Limb (tissue), 2 donors: ENCODE results near the gene PCDH18.
"Not testable (repeated sequence)": the region's sequence is repeated elsewhere in the genome, so short reads cannot be mapped to it uniquely, and the experiment has no call there.

ENCODE experiments used
- DNase-seq, 2 donors: peaks; one replicate each; pipeline ENCODE4 v3.0.0-alpha.2; 2016; ENCODE audit errors: extremely low spot score in 2 of 2

PCDH18 gene

DNA sequence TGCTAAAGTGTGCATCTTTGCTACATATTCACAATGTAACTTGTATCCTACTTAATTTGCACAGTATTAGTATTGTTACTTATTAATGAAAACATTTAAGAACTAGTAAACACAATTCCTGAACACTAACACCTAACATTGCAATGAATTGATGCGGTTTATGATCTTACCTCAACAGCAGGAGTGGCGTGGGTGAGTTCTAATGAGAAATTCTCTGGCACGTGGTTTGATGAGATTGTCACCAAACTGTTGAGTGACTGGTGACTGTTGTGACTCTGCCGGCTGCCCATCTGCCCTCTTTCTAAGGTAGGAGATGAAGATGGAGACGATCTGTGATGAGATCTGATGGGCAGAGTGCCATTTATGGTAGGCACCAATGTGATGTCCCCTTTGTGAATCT lies 2.9 kb downstream of the PCDH18 start:
- DNase-seq = no peak

DNA sequence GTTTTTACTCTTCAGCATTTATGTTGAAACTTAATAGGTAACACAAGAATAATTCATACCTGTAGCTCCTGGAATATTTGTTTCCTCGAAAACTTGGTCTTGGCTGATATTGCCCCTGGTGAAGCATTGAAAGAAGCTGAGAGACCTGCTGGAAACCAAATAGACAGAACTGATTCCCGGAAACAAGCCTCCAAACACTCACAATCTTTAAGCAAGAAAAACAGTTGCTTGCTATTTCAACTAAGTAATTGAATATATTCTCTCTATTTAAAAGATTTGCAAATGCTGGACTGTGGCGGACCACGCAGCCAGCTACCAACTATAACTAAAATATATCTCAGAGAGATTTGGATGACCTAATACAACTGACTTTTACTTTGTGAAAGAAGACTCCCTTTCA lies 3.6 kb downstream of the PCDH18 start:
- DNase-seq = no peak

DNA sequence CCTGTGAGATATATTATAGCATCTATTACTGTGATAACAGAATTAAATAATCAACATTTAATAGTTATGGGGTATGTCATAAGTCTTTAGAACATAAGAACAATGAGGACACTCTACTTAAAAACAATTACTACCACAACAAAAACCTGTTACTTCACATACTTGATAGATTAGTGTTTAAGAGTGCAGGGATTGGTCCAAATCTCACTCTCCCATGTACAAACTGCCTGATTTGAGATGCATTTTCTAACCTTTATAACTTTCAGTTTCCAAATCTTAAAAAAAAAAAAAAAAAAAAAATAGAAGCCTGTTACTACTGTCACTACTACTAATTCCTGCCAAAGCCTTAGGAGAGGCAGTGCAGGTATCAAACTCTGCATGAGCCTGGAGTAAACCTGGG lies 5.6 kb downstream of the PCDH18 start:
- no peak for DNase-seq

DNA sequence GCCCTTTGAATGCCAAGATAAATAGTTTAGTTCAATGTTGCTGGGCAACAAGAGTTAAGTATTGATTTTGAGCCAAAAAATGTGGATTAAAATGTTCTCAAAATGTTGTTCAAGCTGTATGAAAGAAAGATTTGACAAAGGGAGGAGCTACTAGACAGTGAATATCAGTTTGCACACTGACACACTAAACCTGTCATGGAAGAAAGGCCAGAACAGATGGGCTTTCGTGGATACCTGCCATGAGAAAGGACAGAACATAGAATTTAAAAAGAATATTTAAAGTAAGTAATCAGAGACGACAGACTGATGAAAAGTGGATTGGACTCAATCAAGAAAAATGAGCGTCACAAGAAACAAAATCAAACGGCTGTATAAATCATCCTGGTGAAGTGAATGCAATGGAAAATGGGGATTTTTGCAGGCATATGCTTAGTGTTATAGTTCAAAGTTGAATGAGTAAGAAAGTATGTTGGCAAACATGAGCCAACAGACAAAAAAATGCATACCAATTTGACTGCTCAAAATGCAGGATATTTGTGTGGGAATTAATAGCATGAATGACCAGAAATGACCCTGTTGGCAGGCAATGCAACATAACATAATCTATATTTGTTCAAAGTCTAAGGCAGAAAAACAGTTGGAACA lies 7.4 kb downstream of the PCDH18 start:
- peak in 1 of 2 donors; percentile 69 for DNase-seq

DNA sequence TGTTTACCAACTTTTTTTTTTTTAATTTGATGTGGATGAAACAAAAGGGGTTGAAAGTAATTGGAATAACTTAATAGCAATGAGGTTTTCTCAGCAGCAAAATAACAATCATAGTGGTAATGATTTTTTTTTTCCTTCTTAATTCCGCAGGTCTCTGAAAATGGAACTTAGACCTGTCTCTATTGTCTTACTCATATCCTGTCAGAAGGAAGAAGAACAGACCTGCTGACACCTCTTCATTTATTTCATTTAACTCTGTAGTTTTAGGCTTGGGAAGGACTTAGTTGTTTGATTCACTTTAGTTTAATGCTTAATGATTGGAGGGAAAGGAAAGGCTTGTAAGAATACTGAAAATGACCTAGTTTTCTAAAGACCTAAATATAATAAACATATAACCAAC lies 9.0 kb downstream of the PCDH18 start:
- no peak for DNase-seq

DNA sequence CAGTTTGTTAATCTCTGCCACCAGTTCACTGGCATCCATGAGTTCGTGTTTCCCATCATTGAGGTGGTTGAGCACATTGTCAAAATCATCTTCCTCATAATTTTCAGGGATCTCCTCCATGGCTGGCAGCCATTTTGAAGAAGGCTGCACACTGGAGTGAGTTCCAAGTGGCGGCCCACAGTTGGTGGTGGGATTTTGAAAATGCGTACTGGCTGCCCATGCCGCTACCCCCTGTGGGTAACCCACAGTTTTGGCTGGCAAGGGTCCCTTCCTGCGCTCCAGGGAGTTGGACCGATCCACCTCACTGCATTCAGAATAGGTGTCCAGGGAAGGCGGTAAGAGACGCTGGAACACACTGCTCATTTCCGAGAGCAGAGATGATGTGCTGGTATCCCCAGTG lies 11.2 kb downstream of the PCDH18 start:
- DNase-seq = no peak

DNA sequence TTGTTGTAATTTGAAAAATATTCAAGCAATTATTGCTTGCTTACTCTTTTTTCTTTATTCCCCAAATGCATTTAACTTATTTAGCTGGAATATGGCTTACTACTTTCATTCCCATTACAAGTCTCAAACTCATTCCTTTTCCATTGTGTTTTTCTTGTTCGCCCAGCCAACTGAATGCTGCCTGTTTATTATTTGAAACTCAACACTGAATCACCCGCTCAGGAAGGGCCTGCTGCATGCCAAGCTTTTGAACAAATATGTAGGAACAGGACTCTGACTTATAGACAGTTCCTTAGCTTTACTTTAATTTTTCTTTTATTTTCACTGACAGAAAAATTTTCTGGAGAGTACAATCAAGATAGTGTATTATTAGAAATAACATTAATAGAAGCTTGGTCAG lies 12.9 kb downstream of the PCDH18 start:
- DNase-seq = no peak

DNA sequence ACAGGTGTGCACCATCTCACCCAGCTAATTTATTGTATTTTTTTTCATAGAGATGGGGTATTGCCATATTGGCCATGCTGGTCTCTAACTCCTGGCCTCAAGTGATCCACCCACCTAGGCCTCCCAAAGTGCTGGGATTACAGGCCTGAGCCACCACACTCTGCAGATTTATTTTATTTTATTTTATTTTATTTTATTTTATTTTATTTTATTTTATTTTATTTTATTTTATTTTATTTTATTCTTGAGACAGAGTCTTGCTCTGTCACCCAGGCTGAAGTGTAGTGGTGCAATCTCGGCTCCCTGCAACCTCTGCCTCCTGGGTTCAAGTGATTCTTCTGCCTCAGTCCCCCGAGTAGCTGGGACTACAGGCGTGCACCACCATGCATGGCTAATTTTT lies 15.0 kb downstream of the PCDH18 start:
- not testable (repeated sequence) for DNase-seq

DNA sequence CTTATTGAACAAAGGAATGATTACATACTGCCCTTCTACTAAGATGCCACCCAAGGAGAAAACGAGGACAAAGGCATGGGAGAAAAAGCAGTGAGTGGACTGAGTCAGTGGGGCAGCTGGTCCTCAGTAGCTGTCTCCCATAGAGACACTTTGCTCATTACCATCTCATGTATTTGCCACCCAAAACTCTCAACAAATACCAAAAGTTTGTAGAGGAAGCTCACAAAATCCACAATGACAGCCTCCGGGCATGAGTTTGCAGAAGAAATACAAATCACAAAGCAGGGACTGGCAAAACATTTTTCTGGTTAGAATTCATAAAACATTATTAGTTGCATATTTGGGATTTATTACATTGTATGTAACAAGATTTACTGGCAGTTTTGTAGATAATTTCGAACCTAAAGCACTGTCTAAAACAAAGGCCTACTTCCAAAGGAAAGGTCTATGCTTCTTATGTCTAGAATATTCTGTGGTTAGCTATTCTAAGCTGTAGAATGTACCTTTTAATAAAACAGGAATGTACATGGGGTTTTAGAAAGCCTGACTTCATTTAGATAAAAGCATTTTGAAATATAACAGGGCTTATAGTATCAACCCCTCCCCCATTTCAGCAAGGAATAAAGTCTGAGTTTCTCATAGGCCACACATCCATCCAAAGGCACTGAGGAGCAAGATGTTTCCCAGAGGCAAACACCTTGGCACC lies 17.7 kb downstream of the PCDH18 start:
- DNase-seq = no peak

DNA sequence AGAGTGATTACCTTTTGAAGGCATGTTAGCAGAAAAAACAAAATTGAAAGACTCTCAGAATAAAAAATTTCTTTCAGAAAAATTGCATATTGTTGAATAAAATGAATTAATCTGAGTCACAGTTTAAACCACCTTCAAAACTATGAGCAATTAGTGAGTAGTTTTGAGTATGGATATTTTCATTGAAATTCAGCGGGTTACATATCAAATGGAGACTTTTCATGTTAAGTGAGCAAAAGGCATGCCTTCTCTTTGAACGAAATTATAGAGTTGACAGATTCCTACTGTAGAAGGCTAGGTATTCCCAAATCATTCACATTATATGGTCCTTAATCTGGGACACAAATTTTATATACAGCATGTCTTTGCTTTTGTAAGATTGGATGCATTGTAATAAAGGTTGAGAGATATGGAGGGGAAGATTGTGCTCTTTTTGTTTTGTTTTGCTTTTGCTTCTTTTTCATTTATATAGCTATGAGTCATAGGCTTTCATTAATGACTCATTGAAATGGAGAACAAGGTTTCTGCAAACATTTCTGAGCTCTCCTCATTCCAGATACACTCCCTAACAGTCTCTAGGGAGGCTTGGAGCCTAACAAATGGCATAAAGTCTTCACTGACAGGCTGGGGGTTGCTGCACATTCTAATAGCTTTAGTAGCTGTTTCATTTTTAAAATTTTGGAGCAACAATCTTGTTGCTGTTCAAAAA lies 21.6 kb downstream of the PCDH18 start:
- DNase-seq = no peak

DNA sequence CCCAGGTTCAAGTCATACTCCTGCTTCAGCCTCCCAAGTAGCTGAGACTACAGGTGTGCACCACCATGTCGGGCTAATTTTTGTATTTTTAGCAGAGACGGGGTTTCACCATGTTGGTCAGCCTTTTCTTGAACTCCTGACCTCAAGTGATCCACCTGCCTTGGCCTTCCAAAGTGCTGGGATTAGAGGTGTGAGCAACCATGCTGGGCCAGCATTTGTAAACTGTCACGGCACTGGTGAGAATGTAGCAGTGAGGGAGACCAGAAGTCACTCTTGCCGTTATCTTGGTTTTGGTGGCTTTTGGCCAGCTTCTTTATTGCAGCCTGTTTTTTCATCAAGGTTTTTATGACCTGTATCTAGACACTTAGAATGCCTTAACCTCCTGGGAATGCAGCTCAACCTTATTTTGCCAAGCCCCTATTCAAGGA lies 22.4 kb downstream of the PCDH18 start:
- DNase-seq = no peak

DNA sequence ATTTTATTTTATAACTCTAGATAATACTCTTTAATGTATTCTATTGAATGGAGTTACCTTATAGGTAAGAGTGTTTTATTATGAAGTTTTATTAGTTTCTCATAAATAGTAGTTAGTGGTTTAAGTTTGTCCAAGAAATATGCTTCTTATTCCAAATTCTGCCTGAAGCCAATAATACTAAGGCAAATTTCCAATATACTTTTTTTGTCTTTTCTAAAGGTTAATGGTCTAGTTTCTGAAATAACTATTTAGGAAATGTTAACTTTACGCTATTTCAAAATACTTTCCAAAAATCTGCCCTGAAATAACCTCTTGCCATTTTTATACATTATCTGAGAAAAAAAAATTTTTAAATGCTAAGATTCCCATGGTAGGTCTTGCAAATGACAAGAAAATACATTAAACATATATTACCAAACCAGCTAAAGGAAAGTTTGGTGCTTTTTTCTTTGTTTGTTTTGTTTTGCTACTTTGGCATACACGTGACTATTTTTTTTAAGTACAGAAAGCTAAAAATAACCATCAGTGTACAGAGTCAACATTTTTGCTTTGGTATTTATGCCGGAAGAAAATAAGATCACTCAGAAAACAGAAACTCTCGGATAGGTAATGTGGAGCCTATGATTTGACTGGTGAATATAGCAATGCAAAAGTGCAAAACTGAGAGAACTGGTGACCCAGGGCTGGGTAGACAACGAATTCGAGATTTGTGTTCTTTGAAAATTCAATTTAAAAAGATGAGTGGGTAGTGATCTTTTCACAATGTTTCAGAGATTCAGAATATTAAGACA lies 29.8 kb downstream of the PCDH18 start:
- no peak for DNase-seq

DNA sequence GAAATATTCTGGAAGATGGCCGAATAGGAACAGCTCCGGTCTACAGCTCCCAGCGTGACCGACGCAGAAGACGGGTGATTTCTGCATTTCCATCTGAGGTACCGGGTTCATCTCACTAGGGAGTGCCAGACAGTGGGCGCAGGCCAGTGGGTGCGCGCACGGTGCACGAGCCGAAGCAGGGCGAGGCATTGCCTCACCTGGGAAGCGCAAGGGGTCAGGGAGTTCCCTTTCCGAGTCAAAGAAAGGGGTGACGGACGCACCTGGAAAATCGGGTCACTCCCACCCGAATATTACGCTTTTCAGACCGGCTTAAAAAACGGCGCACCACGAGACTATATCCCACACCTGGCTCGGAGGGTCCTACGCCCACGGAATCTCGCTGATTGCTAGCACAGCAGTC lies 36.0 kb downstream of the PCDH18 start:
- not testable (repeated sequence) for DNase-seq

DNA sequence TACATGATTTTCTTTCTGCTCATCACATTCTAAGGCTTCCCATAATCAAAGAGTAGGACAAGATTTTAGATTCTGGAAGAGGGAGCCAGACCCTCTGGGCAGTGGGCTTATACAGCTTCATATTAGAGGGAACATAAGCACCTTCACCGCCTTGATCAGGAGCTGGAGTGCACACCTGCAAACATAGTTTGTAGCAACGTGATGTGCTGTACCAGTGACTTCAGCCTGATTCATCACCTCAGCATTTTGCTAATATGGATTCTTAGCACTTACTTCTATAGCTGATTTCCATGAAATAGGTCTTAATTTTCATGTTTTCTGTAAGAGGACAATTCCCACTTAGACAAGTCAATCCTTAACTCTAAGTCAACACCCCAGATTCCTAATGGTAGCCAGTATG lies 36.7 kb downstream of the PCDH18 start:
- no peak for DNase-seq

DNA sequence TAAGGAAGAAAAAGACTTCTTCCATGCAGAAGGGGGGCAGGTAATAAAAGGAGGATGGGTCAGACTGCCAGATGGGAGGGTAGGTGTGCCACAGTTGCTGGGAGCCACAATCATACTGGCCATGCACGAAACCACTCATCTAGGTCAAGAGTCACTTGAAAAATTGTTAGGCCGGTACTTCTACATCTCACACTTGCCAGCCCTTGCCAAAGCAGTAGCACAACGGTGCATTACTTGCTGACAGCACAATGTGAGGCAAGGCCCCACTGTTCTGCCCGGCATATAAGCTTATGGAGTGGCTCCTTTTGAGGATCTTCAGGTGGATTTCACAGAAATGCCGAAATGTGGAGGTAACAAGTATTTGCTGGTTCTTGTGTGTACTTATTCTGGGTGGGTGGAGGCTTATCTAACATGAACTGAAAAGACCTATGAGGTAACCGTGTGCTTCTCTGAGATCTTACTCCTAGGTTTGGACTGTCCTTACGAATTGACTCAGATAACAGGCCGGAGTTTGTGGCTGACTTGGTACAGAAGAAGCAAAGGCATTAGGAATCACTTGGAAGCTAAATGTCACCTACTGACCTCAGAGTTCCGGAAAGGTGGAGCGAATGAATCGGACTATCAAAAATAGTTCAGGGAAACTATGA lies 48.9 kb downstream of the PCDH18 start:
- DNase-seq = not testable (repeated sequence)

DNA sequence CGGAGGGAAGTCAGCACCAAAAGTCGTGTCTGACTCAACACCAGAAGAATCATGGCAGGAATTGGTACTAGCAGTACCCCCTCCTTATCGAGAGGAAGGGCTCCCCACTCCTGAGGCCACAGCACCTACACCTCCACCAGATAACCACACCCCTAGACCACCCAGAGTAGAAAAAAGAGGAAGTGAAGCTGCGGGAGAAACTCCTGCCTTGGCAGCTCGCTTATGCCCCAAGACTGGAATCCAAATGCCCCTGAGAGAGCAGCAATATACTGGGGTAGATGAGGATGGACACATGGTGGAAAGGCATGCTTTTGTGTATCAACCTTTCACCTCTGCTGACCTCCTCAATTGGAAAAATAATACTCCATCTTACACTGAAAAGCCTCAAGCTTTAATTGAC lies 52.6 kb downstream of the PCDH18 start:
- not testable (repeated sequence) for DNase-seq

DNA sequence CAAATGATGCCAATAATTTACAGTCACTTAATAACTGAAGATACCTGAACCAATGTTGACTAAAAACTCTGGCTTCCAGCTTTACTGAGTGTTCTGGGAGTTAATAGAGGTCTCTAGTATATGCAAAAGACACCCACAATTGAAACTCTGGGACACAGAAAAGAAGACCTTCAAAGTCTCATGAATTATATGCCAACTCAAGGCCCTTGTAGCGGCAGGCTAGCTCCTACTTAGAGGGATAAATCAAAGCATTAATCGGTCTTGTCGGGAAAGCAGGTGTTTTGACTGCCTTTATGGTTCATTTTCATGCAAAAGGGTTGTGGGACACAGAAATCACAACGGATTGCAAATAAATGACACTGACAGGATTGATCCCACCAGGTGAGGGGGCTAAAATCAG lies 55.9 kb downstream of the PCDH18 start:
- DNase-seq = no peak

DNA sequence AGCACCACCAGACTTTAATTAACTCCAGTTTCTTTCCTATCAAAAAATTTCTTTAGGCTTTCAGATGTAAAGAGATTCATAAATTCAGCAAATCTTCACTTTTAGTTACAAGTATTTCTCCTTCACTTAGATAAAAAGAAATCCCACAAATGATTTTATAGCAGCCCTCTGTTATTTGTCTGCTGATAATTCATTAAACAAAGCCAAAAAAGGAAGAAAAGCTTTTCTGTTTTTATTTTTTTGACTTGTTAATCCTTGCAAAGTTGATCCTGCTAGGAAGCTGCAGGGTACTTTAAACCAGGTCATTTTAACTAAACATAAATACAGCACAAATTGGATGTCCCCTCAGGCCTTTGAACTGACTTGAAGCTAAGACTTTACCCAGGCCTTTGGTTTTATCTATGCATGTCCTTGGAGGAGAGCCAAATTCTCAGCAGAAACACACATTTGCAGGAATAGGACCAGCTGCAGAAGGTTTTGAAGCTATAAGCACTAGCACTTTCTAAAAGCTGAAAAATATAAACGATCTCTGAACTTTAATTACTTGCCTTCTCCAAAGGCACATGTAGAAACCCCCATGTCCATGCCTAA lies 57.5 kb downstream of the PCDH18 start:
- peak in 1 of 2 donors; percentile 61 for DNase-seq

DNA sequence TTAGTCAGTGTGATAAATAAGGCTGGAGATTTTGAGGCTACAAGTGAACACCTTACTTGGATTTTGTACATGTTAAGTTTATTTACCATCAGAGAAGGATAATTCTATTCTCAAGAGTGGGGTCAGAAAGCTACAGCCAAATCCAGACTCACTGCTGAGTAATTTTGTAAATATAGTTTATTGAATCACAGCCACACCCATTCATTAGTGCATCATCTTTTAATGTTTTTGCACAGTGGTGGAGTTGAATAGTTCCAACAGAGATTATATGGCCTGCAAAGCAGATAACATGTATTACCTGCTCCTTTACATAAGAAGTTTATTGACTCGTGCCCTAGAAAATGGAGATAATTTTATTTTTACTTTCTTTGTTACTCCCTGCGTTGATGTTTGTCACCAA lies 60.4 kb downstream of the PCDH18 start:
- DNase-seq = no peak

DNA sequence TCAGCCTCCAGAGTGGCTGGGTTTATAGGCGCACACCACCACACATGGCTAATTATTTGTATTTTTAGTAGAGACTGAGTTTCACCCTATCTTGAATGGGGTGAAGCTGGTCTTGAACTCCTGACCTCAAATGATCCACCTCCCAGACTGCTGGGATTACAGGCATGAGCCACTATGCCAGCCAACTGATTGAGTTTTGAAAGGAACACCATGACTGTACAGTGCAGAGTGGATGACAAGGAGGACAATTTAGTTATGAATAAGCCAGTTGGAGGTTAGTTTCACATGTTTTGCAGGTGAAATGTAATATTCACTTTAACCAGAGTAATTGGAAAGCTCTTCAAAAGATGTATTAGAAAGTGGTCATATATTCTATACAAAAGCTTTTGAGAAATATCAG lies 60.8 kb downstream of the PCDH18 start:
- no peak for DNase-seq

DNA sequence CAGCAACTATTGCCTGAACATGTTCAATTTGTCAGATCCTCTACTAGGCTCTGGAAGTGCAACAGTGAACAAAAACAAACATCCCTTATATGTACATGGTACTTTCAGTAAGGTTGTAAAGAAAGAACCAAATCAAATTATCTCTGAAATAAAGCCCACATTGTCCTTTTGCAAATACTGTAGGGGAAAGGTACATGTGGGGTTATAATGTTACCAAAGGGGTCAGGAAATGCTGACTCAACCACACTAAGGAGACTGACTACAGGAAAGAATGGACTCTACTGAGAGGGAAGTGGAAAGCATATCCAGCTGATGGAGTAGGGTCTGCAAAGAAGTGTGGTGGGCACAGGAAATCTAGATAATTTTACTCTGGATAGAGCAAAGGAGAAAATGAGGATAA lies 61.5 kb downstream of the PCDH18 start:
- DNase-seq = no peak
